Mammary epithelial cell (primary cell): Measurements from ENCODE around the gene WDR88.
A peak's percentile ranks its signal among the peaks of the same experiment; 100 is the strongest.

Experiments
- EZH2 ChIP-seq: IDR thresholded peaks from 2 replicates; pipeline ENCODE4 v1.6.1; 2012; ENCODE audit warnings: low read length, inconsistent platforms, borderline replicate concordance
- TF ChIP-seq, protein P1 (sequence below), 2 donors: IDR thresholded peaks in 1 of 2; conservative IDR thresholded peaks in 1 of 2; 2 replicates each; pipeline ENCODE4 v1.5.1; 2011 to 2012; ENCODE audit warnings: inconsistent platforms in 2 of 2, low read length in 2 of 2, mild to moderate bottlenecking in 2 of 2, control low read depth in 1 of 2, low read depth in 1 of 2; ENCODE audit not compliant: insufficient read depth in 1 of 2; ENCODE audit errors: extremely low read depth in 1 of 2

DNA sequence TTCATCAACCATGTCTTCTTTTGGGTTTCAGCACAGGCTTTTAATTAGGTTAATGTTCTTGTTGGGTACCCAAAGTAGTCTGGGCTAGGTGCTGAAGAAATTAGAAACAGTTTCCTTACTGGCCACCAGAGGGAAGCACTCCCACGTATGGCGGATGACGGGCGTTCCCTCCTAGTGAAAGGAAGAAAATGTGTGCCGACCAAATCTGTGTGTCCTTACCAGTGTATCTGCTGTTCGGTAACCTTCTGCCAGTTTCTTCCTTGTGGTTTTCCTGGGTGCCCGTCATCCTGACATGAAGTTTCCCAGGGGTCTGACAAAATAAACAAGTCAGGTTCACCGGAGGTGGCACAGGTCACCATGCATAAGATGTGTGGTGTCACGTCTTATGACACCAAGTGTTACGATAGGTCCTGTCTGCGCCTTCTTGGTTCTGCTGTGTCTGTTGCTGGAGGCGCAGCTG lies 6.0 kb upstream of the WDR88 start:
- TF ChIP-seq, protein P1, sequence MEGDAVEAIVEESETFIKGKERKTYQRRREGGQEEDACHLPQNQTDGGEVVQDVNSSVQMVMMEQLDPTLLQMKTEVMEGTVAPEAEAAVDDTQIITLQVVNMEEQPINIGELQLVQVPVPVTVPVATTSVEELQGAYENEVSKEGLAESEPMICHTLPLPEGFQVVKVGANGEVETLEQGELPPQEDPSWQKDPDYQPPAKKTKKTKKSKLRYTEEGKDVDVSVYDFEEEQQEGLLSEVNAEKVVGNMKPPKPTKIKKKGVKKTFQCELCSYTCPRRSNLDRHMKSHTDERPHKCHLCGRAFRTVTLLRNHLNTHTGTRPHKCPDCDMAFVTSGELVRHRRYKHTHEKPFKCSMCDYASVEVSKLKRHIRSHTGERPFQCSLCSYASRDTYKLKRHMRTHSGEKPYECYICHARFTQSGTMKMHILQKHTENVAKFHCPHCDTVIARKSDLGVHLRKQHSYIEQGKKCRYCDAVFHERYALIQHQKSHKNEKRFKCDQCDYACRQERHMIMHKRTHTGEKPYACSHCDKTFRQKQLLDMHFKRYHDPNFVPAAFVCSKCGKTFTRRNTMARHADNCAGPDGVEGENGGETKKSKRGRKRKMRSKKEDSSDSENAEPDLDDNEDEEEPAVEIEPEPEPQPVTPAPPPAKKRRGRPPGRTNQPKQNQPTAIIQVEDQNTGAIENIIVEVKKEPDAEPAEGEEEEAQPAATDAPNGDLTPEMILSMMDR (conservative IDR thresholded peaks at IDR 0.05 in 1 of 2, IDR thresholded peaks at IDR 0.05 in 1 of 2; ENCODE audit: extremely low read depth in 1 of 2, insufficient read depth in 1 of 2, low read depth in 1 of 2, low read length in 2 of 2), result peak; percentile 81 to 82
- no peak for TF ChIP-seq EZH2
